Panc1 (cell line): ENCODE results near the gene SUPT20H. TPM values are rescaled to one million over a fixed set of nuclear protein-coding genes. Genes with fewer than 3 reads are reported as not detected.

Source experiments
- ATAC-seq: fragments of 200-7000 bp; cut with Tn5 transposase; 2 replicates; pipeline ENCODE4 v1.9.1; 2020; ENCODE audit warnings: mild to moderate bottlenecking, moderate library complexity
- BruUV-seq: library from RNA; stranded (reverse); fragments of 400-500 nt; replicated peaks from 2 replicates; lab custom pipeline; 2021; lab: Mats Ljungman, UMichigan
- CTCF ChIA-PET: fragments of 300-600 bp; sonication (Branson Sonifier 250); formaldehyde crosslinking; loops from one replicate; lab custom pipeline; 2022; ENCODE audit warnings: antibody characterized with exemption; lab: Charles Lee
- POLR2A ChIA-PET: fragments of 300-600 bp; sonication (Branson Sonifier 250); formaldehyde crosslinking; loops from one replicate; lab custom pipeline; 2022; ENCODE audit warnings: antibody characterized with exemption; lab: Charles Lee
- DNase-seq: peaks from one replicate; pipeline ENCODE4 v3.0.0-alpha.2; 2010; ENCODE audit warnings: low read depth, low spot score
- H3K27ac ChIP-seq: 2 replicates; pipeline ENCODE4 v1.5.1; 2011; ENCODE audit warnings: mild to moderate bottlenecking, low read length, inconsistent platforms
- H3K27me3 ChIP-seq: fragments of 200-500 bp; sonication (Bioruptor generic); 2 replicates; pipeline ENCODE4 v1.6.0; 2014; ENCODE audit warnings: low read length, inconsistent platforms; ENCODE audit not compliant: control insufficient read depth, insufficient read depth
- H3K36me3 ChIP-seq: fragments of 200-500 bp; sonication (Bioruptor generic); 2 replicates; pipeline ENCODE4 v1.5.1; 2014; ENCODE audit warnings: inconsistent platforms, mild to moderate bottlenecking, low read length, moderate library complexity; ENCODE audit not compliant: control insufficient read depth, insufficient read depth
- H3K4me1 ChIP-seq: 2 replicates; pipeline ENCODE4 v1.5.1; 2011; ENCODE audit warnings: inconsistent platforms, mild to moderate bottlenecking, low read length, moderate library complexity; ENCODE audit not compliant: control insufficient read depth, insufficient read depth
- H3K4me3 ChIP-seq, 2 experiments: 2 replicates each; pipeline ENCODE4 v1.5.1; 2011 to 2012; ENCODE audit warnings: low read depth in 2 of 2, low read length in 2 of 2, mild to moderate bottlenecking in 2 of 2, inconsistent platforms in 1 of 2, moderate library complexity in 1 of 2
- H3K9me3 ChIP-seq: fragments of 200-500 bp; sonication (Bioruptor generic); 2 replicates; pipeline ENCODE4 v1.5.1; 2014; ENCODE audit warnings: low read depth, mild to moderate bottlenecking, inconsistent platforms, low read length, moderate library complexity; ENCODE audit not compliant: control insufficient read depth, insufficient read depth
- POLR2AphosphoS5 ChIP-seq: IDR thresholded peaks from 2 replicates; pipeline ENCODE4 v1.6.1; 2012; ENCODE audit warnings: mild to moderate bottlenecking, low read depth, low read length, moderate library complexity
- SIN3A ChIP-seq: IDR thresholded peaks from 2 replicates; pipeline ENCODE4 v1.6.1; 2012; ENCODE audit warnings: low read depth, mild to moderate bottlenecking, low read length, moderate library complexity, borderline replicate concordance; ENCODE audit not compliant: insufficient read depth
- TCF7L2 ChIP-seq: IDR thresholded peaks from 2 replicates; pipeline ENCODE4 v1.6.1; 2011; ENCODE audit warnings: mild to moderate bottlenecking, low read depth, low read length, inconsistent platforms
- in situ Hi-C: cut with HindIII; loops from 2 replicates; pipeline ENCODE4 v1.10.0; 2016; ENCODE audit warnings: low sequenced_read_pairs, low pct_unique_long_range_greater_than_20kb
- intact Hi-C: fragments of 100-400 bp; cut with micrococcal nuclease; formaldehyde crosslinking; loops from one replicate; pipeline ENCODE4 v1.10.0; 2022; ENCODE audit not compliant: unreplicated experiment
- total RNA-seq: library from RNA; stranded (reverse); gene quantifications from one replicate; pipeline ENCODE4 v1.2.1, GENCODE V29; 2021; ENCODE audit not compliant: unreplicated experiment
- TF ChIP-seq, protein P1 (sequence below): fragments of 450-650 bp; IDR thresholded peaks from 2 replicates; pipeline ENCODE4 v1.5.1; 2017; ENCODE audit warnings: mild to moderate bottlenecking
- TF ChIP-seq, protein P2 (sequence below), 2 experiments: IDR thresholded peaks; 2 replicates each; pipeline ENCODE4 v1.6.1; 2011 to 2012; ENCODE audit warnings: low read depth in 2 of 2, control low read depth in 1 of 2, low read length in 1 of 2, mild to moderate bottlenecking in 1 of 2, moderate library complexity in 1 of 2; ENCODE audit not compliant: insufficient read depth in 1 of 2

SUPT20H gene
- total RNA-seq, 1 experiment from 2014 or later, result 32.9 TPM

DNA sequence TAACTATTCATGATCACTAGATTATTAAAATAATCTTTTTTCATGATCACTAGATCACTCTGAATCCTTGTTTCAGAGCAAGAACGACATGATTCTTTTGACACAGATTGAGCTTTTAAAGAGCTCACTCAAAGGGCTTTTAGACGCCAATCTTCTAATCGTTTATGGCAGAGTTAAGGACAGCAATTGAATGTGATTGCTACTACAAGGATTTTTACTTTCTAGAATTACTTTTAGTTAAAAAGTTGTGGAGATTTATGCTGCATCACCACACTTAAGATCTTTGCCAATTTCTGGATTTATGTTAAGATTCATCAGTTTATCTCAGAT is 57.6 kb downstream of the SUPT20H start:
- Histone ChIP-seq H3K9me3 (no peaks in the 10 kb centered on the region), H3K4me1 (peaks cover 8% of the 10 kb centered on the region), H3K4me3 (peak overlapping the region; percentile 87 to 98), H3K27ac (peak overlapping the region; percentile 87), H3K27me3 (no peaks in the 10 kb centered on the region), H3K36me3 (peaks cover 33% of the 10 kb centered on the region)
- ATAC-seq, result no peak
- CTCF ChIA-PET, result no interaction called here
- BruUV-seq, result no TSS peak
- in situ Hi-C loops (no loop called here), intact Hi-C loops (no loop called here)
- no peak for DNase-seq
- POLR2A ChIA-PET, result no interaction called here
- TF ChIP-seq POLR2AphosphoS5 (no peak), SIN3A (no peak), TCF7L2 (no peak)
- TF ChIP-seq, protein P1, sequence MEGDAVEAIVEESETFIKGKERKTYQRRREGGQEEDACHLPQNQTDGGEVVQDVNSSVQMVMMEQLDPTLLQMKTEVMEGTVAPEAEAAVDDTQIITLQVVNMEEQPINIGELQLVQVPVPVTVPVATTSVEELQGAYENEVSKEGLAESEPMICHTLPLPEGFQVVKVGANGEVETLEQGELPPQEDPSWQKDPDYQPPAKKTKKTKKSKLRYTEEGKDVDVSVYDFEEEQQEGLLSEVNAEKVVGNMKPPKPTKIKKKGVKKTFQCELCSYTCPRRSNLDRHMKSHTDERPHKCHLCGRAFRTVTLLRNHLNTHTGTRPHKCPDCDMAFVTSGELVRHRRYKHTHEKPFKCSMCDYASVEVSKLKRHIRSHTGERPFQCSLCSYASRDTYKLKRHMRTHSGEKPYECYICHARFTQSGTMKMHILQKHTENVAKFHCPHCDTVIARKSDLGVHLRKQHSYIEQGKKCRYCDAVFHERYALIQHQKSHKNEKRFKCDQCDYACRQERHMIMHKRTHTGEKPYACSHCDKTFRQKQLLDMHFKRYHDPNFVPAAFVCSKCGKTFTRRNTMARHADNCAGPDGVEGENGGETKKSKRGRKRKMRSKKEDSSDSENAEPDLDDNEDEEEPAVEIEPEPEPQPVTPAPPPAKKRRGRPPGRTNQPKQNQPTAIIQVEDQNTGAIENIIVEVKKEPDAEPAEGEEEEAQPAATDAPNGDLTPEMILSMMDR, result no peak
- TF ChIP-seq, protein P2, sequence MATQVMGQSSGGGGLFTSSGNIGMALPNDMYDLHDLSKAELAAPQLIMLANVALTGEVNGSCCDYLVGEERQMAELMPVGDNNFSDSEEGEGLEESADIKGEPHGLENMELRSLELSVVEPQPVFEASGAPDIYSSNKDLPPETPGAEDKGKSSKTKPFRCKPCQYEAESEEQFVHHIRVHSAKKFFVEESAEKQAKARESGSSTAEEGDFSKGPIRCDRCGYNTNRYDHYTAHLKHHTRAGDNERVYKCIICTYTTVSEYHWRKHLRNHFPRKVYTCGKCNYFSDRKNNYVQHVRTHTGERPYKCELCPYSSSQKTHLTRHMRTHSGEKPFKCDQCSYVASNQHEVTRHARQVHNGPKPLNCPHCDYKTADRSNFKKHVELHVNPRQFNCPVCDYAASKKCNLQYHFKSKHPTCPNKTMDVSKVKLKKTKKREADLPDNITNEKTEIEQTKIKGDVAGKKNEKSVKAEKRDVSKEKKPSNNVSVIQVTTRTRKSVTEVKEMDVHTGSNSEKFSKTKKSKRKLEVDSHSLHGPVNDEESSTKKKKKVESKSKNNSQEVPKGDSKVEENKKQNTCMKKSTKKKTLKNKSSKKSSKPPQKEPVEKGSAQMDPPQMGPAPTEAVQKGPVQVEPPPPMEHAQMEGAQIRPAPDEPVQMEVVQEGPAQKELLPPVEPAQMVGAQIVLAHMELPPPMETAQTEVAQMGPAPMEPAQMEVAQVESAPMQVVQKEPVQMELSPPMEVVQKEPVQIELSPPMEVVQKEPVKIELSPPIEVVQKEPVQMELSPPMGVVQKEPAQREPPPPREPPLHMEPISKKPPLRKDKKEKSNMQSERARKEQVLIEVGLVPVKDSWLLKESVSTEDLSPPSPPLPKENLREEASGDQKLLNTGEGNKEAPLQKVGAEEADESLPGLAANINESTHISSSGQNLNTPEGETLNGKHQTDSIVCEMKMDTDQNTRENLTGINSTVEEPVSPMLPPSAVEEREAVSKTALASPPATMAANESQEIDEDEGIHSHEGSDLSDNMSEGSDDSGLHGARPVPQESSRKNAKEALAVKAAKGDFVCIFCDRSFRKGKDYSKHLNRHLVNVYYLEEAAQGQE (IDR thresholded peaks at IDR 0.05; ENCODE audit: insufficient read depth in 1 of 2, low read depth in 2 of 2, low read length in 1 of 2), result no peak

DNA sequence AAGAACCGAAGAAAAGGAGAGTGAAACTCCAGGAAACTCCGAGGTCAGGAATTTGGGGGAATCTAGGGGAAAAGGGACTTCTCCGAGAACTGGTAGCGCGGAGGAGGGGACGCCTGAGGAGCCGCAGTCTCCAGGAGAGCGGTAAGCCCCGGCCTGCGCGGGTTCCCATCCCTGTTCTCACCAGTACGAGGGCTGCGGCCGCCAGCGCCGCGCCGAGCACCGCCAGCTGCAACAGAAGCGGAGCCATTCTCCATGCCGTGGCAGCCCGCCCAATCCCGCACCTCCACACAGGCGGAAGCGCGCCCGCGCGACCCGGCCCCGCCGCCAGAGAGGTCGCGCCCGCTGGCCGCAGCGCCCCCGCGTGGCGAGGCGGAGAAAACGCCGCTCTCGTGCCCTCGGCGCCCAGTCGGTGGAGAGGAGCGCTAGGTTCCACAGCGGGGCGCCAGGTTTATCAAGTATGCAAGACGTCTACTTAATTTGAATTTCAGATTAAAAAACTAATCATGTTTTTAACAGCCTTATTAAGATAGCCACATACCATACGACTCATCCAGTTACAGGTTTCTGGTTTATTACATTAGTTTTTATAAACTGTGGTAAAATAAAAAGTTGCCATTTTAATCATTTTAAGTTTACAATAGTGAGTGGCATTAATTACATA is 60.3 kb downstream of the SUPT20H start, which contains the start of gene ALG5:
ALG5 (minus strand) TSS at position 287 of the 661 bp plus-strand sequence; CDS start at position 247, 40 bp downstream.
- Histone ChIP-seq H3K4me1 (peaks cover 8% of the 10 kb centered on the region), H3K27me3 (no peaks in the 10 kb centered on the region), H3K36me3 (peaks cover 14% of the 10 kb centered on the region), H3K27ac (peak within 1 kb of the TSS; percentile 87), H3K9me3 (no peaks in the 10 kb centered on the region), H3K4me3 (peak within 1 kb of the TSS; percentile 87 to 98)
- peak; percentile 78 for TF ChIP-seq POLR2AphosphoS5
- TF ChIP-seq, protein P1, result peak; percentile 96
- TF ChIP-seq, protein P2 (IDR thresholded peaks at IDR 0.05; ENCODE audit: insufficient read depth in 1 of 2, low read depth in 2 of 2, low read length in 1 of 2), result no peak
- peak; percentile 85; the same call in 1 of the 2 replicates for TF ChIP-seq SIN3A
- 0 out of 2 replicates have a peak, but pooled peaks have one; percentile 38 for TF ChIP-seq TCF7L2
- ChIA-PET POLR2A (interaction anchor here (0.6 kb wide), 1 partner anchor 1822 kb away, joined by 4 read pairs; no protein-coding TSS in a partner anchor), CTCF (interaction anchor here (0.6 to 0.7 kb wide), 2 partner anchors 10 to 530 kb away, joined by 3 to 5 read pairs; no protein-coding TSS in a partner anchor)
- intact Hi-C loops, result no loop called here
- DNase-seq, result peak; percentile 41
- BruUV-seq, result no TSS peak
- ATAC-seq, result peak; percentile 89
- in situ Hi-C loops, result no loop called here
